ENCODE results near the gene GABRR3.

The GABRR3 gene

DNA sequence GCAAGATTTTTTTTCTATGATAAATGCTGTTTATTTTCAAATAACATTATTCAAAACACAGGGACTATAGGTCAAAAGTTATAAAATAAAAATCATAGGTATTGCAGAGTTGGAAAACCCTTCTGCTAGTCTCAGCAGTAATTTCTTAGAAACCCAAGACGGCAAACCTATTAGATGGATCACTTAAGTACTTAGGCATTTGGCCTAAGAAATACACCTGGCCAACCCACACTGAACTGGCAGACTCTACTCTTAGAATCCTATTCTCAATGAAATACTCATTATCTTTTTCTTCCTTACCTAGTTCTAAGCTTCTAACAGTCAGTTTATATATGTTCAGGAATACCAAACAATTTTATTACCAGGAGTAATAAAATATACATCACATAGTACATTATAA is 32.4 kb downstream of the GABRR3 start:
- TF ChIP-seq, protein P1, sequence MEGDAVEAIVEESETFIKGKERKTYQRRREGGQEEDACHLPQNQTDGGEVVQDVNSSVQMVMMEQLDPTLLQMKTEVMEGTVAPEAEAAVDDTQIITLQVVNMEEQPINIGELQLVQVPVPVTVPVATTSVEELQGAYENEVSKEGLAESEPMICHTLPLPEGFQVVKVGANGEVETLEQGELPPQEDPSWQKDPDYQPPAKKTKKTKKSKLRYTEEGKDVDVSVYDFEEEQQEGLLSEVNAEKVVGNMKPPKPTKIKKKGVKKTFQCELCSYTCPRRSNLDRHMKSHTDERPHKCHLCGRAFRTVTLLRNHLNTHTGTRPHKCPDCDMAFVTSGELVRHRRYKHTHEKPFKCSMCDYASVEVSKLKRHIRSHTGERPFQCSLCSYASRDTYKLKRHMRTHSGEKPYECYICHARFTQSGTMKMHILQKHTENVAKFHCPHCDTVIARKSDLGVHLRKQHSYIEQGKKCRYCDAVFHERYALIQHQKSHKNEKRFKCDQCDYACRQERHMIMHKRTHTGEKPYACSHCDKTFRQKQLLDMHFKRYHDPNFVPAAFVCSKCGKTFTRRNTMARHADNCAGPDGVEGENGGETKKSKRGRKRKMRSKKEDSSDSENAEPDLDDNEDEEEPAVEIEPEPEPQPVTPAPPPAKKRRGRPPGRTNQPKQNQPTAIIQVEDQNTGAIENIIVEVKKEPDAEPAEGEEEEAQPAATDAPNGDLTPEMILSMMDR (conservative IDR thresholded peaks at IDR 0.05; ENCODE audit: low read length), result no peak
- H3K4me3 ChIP-seq (ENCODE audit: low read length), result no peak overlapping the region
- no peak for DNase-seq (ENCODE audit: low read depth)

DNA sequence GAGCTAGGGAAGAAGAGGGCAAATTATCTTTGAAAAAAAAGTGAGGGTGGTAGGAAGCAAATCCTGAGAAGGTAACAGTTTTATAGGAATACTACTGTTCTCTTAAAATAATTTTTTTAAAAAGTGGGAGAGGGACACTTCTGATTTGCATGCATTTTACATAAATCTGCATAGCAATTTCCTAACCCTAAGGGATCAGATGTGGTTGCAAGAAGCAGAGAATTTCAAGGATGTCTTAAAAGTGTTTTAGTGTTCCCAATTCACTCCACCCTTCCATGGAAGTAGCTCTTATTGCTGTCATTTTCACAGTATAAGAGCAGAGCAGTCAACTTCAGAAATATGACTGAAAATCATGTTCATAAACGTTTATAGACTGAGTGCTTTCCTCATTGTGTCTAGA is 35.1 kb downstream of the GABRR3 start:
- DNase-seq (ENCODE audit: low read depth), result no peak
- no peak overlapping the region for H3K4me3 ChIP-seq (ENCODE audit: low read length)
- TF ChIP-seq, protein P1 (conservative IDR thresholded peaks at IDR 0.05; ENCODE audit: low read length), result no peak

DNA sequence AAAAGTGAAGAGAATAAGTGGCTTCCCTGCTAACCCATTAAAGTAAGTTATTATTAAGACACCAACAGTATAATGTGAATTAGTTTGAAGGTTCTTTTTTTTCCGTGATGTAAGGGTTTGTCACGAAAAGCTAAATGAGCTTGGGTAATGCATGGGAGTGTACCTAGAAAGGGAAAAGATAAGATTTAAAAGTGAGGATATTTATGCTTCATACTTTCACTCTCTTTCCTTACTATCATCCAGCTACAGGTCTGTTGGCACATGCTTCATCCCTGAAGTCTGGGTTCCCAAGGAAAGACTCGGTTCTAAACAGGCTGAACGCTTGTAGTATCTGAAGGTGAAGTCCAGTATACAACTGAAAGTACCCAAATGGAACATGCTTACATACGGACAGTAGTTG is 36.0 kb downstream of the GABRR3 start:
- TF ChIP-seq, protein P1 (conservative IDR thresholded peaks at IDR 0.05; ENCODE audit: low read length), result no peak
- no peak overlapping the region for H3K4me3 ChIP-seq (ENCODE audit: low read length)
- no peak for DNase-seq (ENCODE audit: low read depth)

DNA sequence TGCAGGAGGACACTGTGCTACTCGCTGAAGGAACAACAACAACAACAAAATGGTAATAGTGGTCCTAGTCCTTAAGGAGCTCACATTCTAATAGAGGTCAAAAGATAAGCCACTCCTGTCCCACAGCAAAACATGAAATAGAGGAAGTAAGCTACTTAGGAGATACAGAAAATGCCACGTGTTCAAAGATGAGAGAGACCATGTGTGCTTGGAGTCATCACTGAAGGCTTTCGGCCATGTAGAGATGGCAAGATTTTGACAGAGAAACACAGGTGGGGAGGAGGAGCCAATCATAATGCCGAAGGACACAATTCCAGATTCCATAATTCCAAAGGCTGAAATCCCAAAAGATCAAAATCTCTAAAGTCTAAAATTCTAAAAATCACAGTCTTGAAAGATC is 38.1 kb downstream of the GABRR3 start:
- TF ChIP-seq, protein P1 (conservative IDR thresholded peaks at IDR 0.05; ENCODE audit: low read length), result no peak
- DNase-seq (ENCODE audit: low read depth), result no peak
- no peak overlapping the region for H3K4me3 ChIP-seq (ENCODE audit: low read length)

DNA sequence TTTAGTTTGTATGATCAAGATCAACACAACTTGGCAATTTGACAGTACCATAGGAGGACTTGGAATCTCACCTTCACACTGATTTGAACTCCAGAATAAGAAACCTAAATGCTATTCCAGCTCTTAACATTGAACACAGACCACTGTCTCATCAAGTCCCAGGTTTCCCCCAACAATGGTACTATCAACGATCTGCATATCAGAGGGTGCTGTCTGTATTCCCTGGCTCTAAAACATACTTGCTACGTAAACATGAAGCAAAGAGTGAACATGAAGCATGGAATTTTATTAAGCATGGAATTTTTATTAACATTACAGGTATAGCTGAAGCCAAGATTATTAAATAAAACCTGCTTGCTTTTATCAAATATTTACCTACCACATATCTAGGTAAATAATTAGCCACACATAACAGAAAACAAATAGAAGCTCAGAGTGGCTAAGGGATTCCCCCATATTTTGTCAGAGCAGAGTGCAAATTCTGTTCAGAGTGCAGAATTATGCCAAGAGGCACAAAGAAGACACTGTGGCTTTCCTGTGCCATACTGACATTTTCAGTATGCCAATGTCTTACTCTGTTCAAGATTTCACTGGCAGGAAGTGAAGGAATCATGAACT is 40.7 kb downstream of the GABRR3 start:
- DNase-seq (ENCODE audit: low read depth), result no peak
- TF ChIP-seq, protein P1 (conservative IDR thresholded peaks at IDR 0.05; ENCODE audit: low read length), result no peak
- no peak overlapping the region for H3K4me3 ChIP-seq (ENCODE audit: low read length)

DNA sequence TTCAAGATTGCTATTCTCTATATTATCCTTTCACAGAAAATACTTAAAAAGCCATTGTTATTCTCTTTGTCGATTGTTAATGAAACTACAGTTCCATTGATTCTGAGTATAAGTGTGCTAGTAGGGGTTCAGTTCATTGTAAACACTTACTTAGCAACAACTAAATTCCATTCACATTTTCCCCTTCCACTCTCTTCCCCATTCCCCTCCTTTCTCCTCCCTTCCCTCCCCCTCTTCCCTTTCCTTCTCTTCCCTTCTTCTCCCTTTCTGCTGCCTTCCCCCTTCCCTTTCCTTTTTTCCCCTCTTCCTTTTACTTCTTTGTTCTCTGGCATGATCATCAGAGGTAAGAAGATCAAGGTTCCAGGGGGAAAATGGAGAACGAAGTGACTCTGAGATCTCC is 41.6 kb downstream of the GABRR3 start:
- TF ChIP-seq, protein P1 (conservative IDR thresholded peaks at IDR 0.05; ENCODE audit: low read length), result no peak
- DNase-seq (ENCODE audit: low read depth), result no peak
- no peak overlapping the region for H3K4me3 ChIP-seq (ENCODE audit: low read length)

DNA sequence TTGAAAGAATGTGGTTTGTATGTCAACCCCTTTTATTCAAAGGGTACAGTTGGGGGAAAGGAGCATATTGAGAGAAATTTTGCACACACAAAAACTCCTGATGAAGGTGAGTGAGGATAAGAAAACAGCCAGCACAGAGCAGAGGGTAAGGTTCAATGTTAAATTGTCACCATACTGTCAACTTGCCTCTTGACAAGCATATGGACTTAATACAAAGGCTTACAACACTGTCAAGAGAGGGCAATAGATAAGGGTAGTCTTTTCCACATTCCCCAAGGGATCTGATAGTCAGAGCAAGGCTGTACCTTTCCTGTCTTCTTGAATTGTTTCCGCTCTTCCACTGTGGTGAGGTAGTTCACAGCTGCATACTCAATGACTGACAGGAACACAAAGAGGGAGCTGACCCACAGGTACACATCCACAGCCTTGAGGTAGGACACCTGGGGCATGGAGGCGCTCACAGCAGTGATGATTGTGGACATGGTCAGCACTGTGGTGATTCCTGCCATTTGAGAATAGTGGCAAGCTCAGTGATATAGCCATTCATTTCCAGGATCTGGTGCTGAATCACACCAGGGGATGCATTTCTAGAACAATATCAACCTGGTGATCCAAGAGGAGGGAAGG is 42.5 kb downstream of the GABRR3 start:
- TF ChIP-seq, protein P1 (conservative IDR thresholded peaks at IDR 0.05; ENCODE audit: low read length), result no peak
- H3K4me3 ChIP-seq (ENCODE audit: low read length), result no peak overlapping the region
- no peak for DNase-seq (ENCODE audit: low read depth)
